ENCODE results near the gene ASB16. TPM values are rescaled to one million over a fixed set of nuclear protein-coding genes. Genes with fewer than 3 reads are reported as not detected.

Gene ASB16
- total RNA-seq, 1 donor from 2014 or later, result not detected

- H3K4me2 ChIP-seq, result no peak overlapping the region
- H3K4me3 Mint-ChIP-seq, result no peak overlapping the region
- no peak overlapping the region for H3K27ac ChIP-seq
Measured at GRCh38 chr17:44223541-44224071, 53.1 kb downstream of the ASB16 start.

More at GRCh38 chr17:44223541-44224071, 53.1 kb downstream of the ASB16 start:
- TF ChIP-seq EZH2phosphoT487 (IDR thresholded peaks at IDR 0.05) (no peak), EZH2 (IDR thresholded peaks at IDR 0.05) (no peak), CTCF (IDR thresholded peaks at IDR 0.05) (no peak)
- peaks cover 15% of the 10 kb centered on the region for H3K4me1 Mint-ChIP-seq
- no peak overlapping the region for H3K4me3 ChIP-seq
- no peak overlapping the region for H3K27ac Mint-ChIP-seq
- H3F3A ChIP-seq (ENCODE audit: low read depth), result peaks cover 27% of the 10 kb centered on the region
- no peaks in the 10 kb centered on the region for H3K27me3 ChIP-seq
- no peak for DNase-seq (ENCODE audit: low spot score)
- H2AFZ ChIP-seq (replicated peaks), result no peak overlapping the region
- peaks cover 18% of the 10 kb centered on the region for H3K27me3 Mint-ChIP-seq (ENCODE audit: insufficient read depth, low read depth)
- H3K9ac ChIP-seq, result no peak overlapping the region
- no peaks in the 10 kb centered on the region for H3K36me3 ChIP-seq
- peaks cover 5% of the 10 kb centered on the region for H3K4me1 ChIP-seq
- H3K79me2 ChIP-seq (ENCODE audit: low read depth), result peaks cover 43% of the 10 kb centered on the region
- H3K36me3 Mint-ChIP-seq, result no peaks in the 10 kb centered on the region
- no peaks in the 10 kb centered on the region for H3K9me3 Mint-ChIP-seq
- H4K20me1 ChIP-seq (ENCODE audit: low read depth), result peaks cover 32% of the 10 kb centered on the region
- H3K9me3 ChIP-seq (ENCODE audit: low read depth), result no peaks in the 10 kb centered on the region

Small RNAs within 50 kb of the gene (microRNA-seq; reads per million reads assigned to microRNA genes)
- not detected for gene MIR6782

Small RNAs within 50 kb of the gene (small RNA-seq; reads per million reads assigned to genes)
- gene MIR6782 (not detected), gene RNU6-131P (not detected)

Other genes starting within 250 kb of the ASB16 start
- gene PPY, start 228.2 kb upstream of the ASB16 start, total RNA-seq (ENCODE audit: low replicate concordance), result not detected in 2 replicates
- 0.40 TPM in 1 of 2 replicates, not detected in the other for gene PYY, start 216.8 kb upstream of the ASB16 start, total RNA-seq (ENCODE audit: low replicate concordance)
- gene NAGS, start 166.1 kb upstream of the ASB16 start, total RNA-seq (ENCODE audit: low replicate concordance), result 1.8 and 2.2 TPM in 2 replicates
- 33.8 and 55.9 TPM in 2 replicates for gene TMEM101, start 155.7 kb upstream of the ASB16 start, total RNA-seq (ENCODE audit: low replicate concordance)
- gene LSM12, start 104.0 kb upstream of the ASB16 start, total RNA-seq (ENCODE audit: low replicate concordance), result 69.6 and 76.7 TPM in 2 replicates
- 16.6 and 55.1 TPM in 2 replicates for gene G6PC3, start 100.0 kb upstream of the ASB16 start, total RNA-seq (ENCODE audit: low replicate concordance)
- gene HDAC5, start 47.1 kb upstream of the ASB16 start, total RNA-seq (ENCODE audit: low replicate concordance), result 23.6 and 71.0 TPM in 2 replicates
- gene HROB, start 28.8 kb upstream of the ASB16 start, total RNA-seq (ENCODE audit: low replicate concordance), result 6.5 and 11.0 TPM in 2 replicates
- gene TMUB2, start 16.3 kb downstream of the ASB16 start, total RNA-seq (ENCODE audit: low replicate concordance), result 16.6 and 26.3 TPM in 2 replicates
- gene ATXN7L3, start 29.2 kb downstream of the ASB16 start, total RNA-seq (ENCODE audit: low replicate concordance), result 38.9 and 73.6 TPM in 2 replicates
- 23.7 and 32.9 TPM in 2 replicates for gene UBTF, start 49.0 kb downstream of the ASB16 start, total RNA-seq (ENCODE audit: low replicate concordance)
- not detected in 2 replicates for gene SLC4A1, start 97.4 kb downstream of the ASB16 start, total RNA-seq (ENCODE audit: low replicate concordance)
- 0.09 and 0.58 TPM in 2 replicates for gene RUNDC3A, start 137.9 kb downstream of the ASB16 start, total RNA-seq (ENCODE audit: low replicate concordance)
- 61.2 and 146 TPM in 2 replicates for gene SLC25A39, start 154.1 kb downstream of the ASB16 start, total RNA-seq (ENCODE audit: low replicate concordance)
- 28.2 and 98.6 TPM in 2 replicates for gene GRN, start 174.6 kb downstream of the ASB16 start, total RNA-seq (ENCODE audit: low replicate concordance)
- gene FAM171A2, start 193.1 kb downstream of the ASB16 start, total RNA-seq (ENCODE audit: low replicate concordance), result 18.1 and 68.1 TPM in 2 replicates
- gene ITGA2B, start 218.9 kb downstream of the ASB16 start, total RNA-seq (ENCODE audit: low replicate concordance), result 4.7 and 8.0 TPM in 2 replicates

All from neural progenitor cell (in vitro differentiated cells).